GM23338 (cell line): ENCODE measurements around the gene NPB. TPM values are rescaled to one million over a fixed set of nuclear protein-coding genes. Genes with fewer than 3 reads are reported as not detected.

Source experiments
- ATAC-seq: fragments of 200-7000 bp; cut with Tn5 transposase; 3 replicates; pipeline ENCODE4 v1.9.1; 2020
- DNase-seq: peaks from one replicate; pipeline ENCODE4 v3.0.0-alpha.2; 2015; ENCODE audit warnings: low spot score
- H2AFZ ChIP-seq: fragments of 200-600 bp; sonication (generic); 2 replicates; pipeline ENCODE4 v1.8.0; 2016; ENCODE audit warnings: antibody characterized with exemption, mild to moderate bottlenecking, moderate library complexity
- H3F3A ChIP-seq: fragments of 200-600 bp; sonication (generic); replicated peaks from 2 replicates; pipeline ENCODE4 v1.8.0; 2017; ENCODE audit warnings: antibody characterized with exemption, mixed run types, low read depth
- H3K27ac ChIP-seq: fragments of 200-600 bp; sonication (generic); 2 replicates; pipeline ENCODE4 v1.6.1; 2016; ENCODE audit warnings: low read depth
- H3K27me3 ChIP-seq: fragments of 200-600 bp; sonication (generic); 2 replicates; pipeline ENCODE4 v1.8.0; 2016; ENCODE audit warnings: mild to moderate bottlenecking, mixed run types, moderate library complexity; ENCODE audit not compliant: insufficient read depth
- H3K36me3 ChIP-seq: fragments of 200-600 bp; sonication (generic); 2 replicates; pipeline ENCODE4 v1.8.0; 2016; ENCODE audit warnings: mild to moderate bottlenecking; ENCODE audit not compliant: insufficient read depth
- H3K4me1 ChIP-seq: fragments of 200-600 bp; sonication (generic); 2 replicates; pipeline ENCODE4 v1.8.0; 2016; ENCODE audit warnings: mild to moderate bottlenecking, moderate library complexity; ENCODE audit not compliant: insufficient read depth
- H3K4me2 ChIP-seq: fragments of 200-600 bp; sonication (generic); 2 replicates; pipeline ENCODE4 v1.7.1; 2017; ENCODE audit warnings: mixed run types
- H3K4me3 ChIP-seq: fragments of 200-600 bp; sonication (generic); 2 replicates; pipeline ENCODE4 v1.6.1; 2016; ENCODE audit warnings: mixed run types
- H3K79me2 ChIP-seq: fragments of 200-600 bp; sonication (generic); replicated peaks from 2 replicates; pipeline ENCODE4 v1.8.0; 2017; ENCODE audit warnings: mild to moderate bottlenecking; ENCODE audit not compliant: insufficient read depth
- H3K9me2 ChIP-seq: fragments of 200-600 bp; sonication (generic); 2 replicates; pipeline ENCODE4 v1.8.0; 2017; ENCODE audit not compliant: insufficient read depth
- H4K20me1 ChIP-seq: fragments of 200-600 bp; sonication (generic); replicated peaks from 2 replicates; pipeline ENCODE4 v1.8.0; 2017; ENCODE audit warnings: mild to moderate bottlenecking; ENCODE audit not compliant: insufficient read depth
- H3K27ac Mint-ChIP-seq: 2 replicates; pipeline ENCODE4 v1.8.0; 2020; ENCODE audit warnings: inconsistent platforms, mild to moderate bottlenecking, moderate library complexity, mixed read lengths
- H3K27me3 Mint-ChIP-seq: 3 replicates; pipeline ENCODE4 v1.8.0; 2022; ENCODE audit warnings: low read depth, mild to moderate bottlenecking, moderate library complexity, mixed read lengths, inconsistent platforms; ENCODE audit not compliant: insufficient read depth, poor library complexity
- H3K36me3 Mint-ChIP-seq: 3 replicates; pipeline ENCODE4 v1.8.0; 2021; ENCODE audit warnings: low read depth, mild to moderate bottlenecking, inconsistent platforms, moderate library complexity, mixed read lengths
- H3K4me1 Mint-ChIP-seq: 3 replicates; pipeline ENCODE4 v1.8.0; 2020; ENCODE audit warnings: mild to moderate bottlenecking, inconsistent platforms, mixed read lengths
- H3K4me3 Mint-ChIP-seq: 3 replicates; pipeline ENCODE4 v1.8.0; 2021; ENCODE audit warnings: moderate library complexity, mild to moderate bottlenecking, inconsistent platforms, mixed read lengths
- H3K9me3 Mint-ChIP-seq: 3 replicates; pipeline ENCODE4 v1.8.0; 2020; ENCODE audit warnings: moderate library complexity, mild to moderate bottlenecking, inconsistent platforms, mixed read lengths
- ETS1 ChIP-seq: IDR thresholded peaks from 2 replicates; pipeline ENCODE4 v1.6.1; 2016; ENCODE audit warnings: antibody characterized with exemption
- EZH2phosphoT487 ChIP-seq: fragments of 200-600 bp; sonication (generic); IDR thresholded peaks from one replicate; pipeline ENCODE4 v1.8.1; 2018; ENCODE audit warnings: antibody characterized with exemption; ENCODE audit not compliant: unreplicated experiment
- NANOG ChIP-seq: IDR thresholded peaks from 2 replicates; pipeline ENCODE4 v1.6.1; 2016; ENCODE audit warnings: antibody characterized with exemption, borderline replicate concordance
- STAT1 ChIP-seq: IDR thresholded peaks from one replicate; pipeline ENCODE4 v1.6.1; 2016; ENCODE audit warnings: antibody characterized with exemption; ENCODE audit not compliant: unreplicated experiment
- ZNF462 ChIP-seq: fragments of 250-450 bp; sonication (Bioruptor Pico); IDR thresholded peaks from 2 replicates; pipeline ENCODE4 v1.5.0; 2020; ENCODE audit warnings: mild to moderate bottlenecking, moderate library complexity
- polyA plus RNA-seq: library from polyadenylated mRNA; unstranded; fragments of >200 nt; fragmentation: Nextera tagmentation; extraction: Ambion mirVana; gene quantifications from 2 replicates; pipeline ENCODE4 v1.2.1, GENCODE V29; 2016
- total RNA-seq: library from RNA; depleted of rRNA; stranded (reverse); fragments of >200 nt; shearing (Covaris generic); gene quantifications from 2 replicates; pipeline ENCODE4 v1.2.3, GENCODE V29; 2014

NPB gene
- total and polyA plus RNA-seq, 2 experiments from 2014 or later, result 3.6 to 3.8 TPM

DNA sequence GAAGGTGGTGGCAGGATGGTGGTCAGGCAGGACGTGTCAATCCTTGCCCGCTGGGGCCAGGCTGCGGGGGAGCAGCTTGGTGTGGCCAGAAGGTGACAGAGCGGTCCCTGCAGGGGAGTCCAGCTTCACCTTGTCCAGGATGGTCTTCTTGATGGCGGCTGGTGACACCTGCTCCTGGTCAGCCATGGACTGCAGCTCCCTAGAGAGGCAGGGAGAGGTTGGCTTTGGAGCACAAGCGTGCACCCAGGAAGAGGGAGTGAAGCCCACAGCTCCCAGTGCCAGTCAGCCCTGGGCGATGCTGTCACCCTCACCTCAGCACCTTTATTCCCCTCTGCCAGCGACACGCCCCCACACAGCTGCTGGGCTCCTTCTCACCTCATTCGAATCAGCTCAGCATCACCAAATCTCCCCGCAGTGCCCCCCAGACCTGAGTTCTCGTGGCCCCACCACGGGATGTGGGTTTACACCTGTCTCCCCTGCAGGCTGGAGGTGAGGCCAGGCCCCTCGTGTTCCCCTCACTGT lies 31.2 kb downstream of the NPB start:
- H3K27me3 Mint-ChIP-seq, result peaks cover 28% of the 10 kb centered on the region
- TF ChIP-seq ZNF462 (CRISPR knock-in tag), result no peak
- TF ChIP-seq STAT1, result no peak
- no peak for TF ChIP-seq EZH2phosphoT487
- no peak for TF ChIP-seq ETS1
- no peak for TF ChIP-seq NANOG
- ATAC-seq (no peak), DNase-seq (no peak)
- Histone ChIP-seq H3K4me1 (no peaks in the 10 kb centered on the region; the same call in 1 of the 2 replicates), H2AFZ (no peak overlapping the region), H3K27ac (no peak overlapping the region), H3K27me3 (peaks cover 14% of the 10 kb centered on the region; the same call in 1 of the 2 replicates), H3K4me2 (no peak overlapping the region), H4K20me1 (no peaks in the 10 kb centered on the region; the same call in 1 of the 2 replicates), H3K36me3 (no peaks in the 10 kb centered on the region), H3K9me2 (no peaks in the 10 kb centered on the region), H3K79me2 (peaks cover 12% of the 10 kb centered on the region; the same call in 1 of the 2 replicates), H3F3A (peaks cover 10% of the 10 kb centered on the region), H3K4me3 (no peak overlapping the region)
- no peaks in the 10 kb centered on the region for H3K9me3 Mint-ChIP-seq
- peaks cover 38% of the 10 kb centered on the region for H3K36me3 Mint-ChIP-seq
- no peak overlapping the region for H3K27ac Mint-ChIP-seq
- peaks cover 16% of the 10 kb centered on the region for H3K4me1 Mint-ChIP-seq
- no peak overlapping the region; the same call in 2 of the 3 replicates for H3K4me3 Mint-ChIP-seq
